GM23338 (cell line): ENCODE results near the gene MTCL1. TPM values are rescaled to one million over a fixed set of nuclear protein-coding genes. Genes with fewer than 3 reads are reported as not detected.

Experiments used
- ATAC-seq: fragments of 200-7000 bp; cut with Tn5 transposase; 3 replicates; pipeline ENCODE4 v1.9.1; 2020
- DNase-seq: peaks from one replicate; pipeline ENCODE4 v3.0.0-alpha.2; 2015; ENCODE audit warnings: low spot score
- H2AFZ ChIP-seq: fragments of 200-600 bp; sonication (generic); 2 replicates; pipeline ENCODE4 v1.8.0; 2016; ENCODE audit warnings: antibody characterized with exemption, mild to moderate bottlenecking, moderate library complexity
- H3F3A ChIP-seq: fragments of 200-600 bp; sonication (generic); replicated peaks from 2 replicates; pipeline ENCODE4 v1.8.0; 2017; ENCODE audit warnings: antibody characterized with exemption, mixed run types, low read depth
- H3K27ac ChIP-seq: fragments of 200-600 bp; sonication (generic); 2 replicates; pipeline ENCODE4 v1.6.1; 2016; ENCODE audit warnings: low read depth
- H3K27me3 ChIP-seq: fragments of 200-600 bp; sonication (generic); 2 replicates; pipeline ENCODE4 v1.8.0; 2016; ENCODE audit warnings: mild to moderate bottlenecking, mixed run types, moderate library complexity; ENCODE audit not compliant: insufficient read depth
- H3K36me3 ChIP-seq: fragments of 200-600 bp; sonication (generic); 2 replicates; pipeline ENCODE4 v1.8.0; 2016; ENCODE audit warnings: mild to moderate bottlenecking; ENCODE audit not compliant: insufficient read depth
- H3K4me1 ChIP-seq: fragments of 200-600 bp; sonication (generic); 2 replicates; pipeline ENCODE4 v1.8.0; 2016; ENCODE audit warnings: mild to moderate bottlenecking, moderate library complexity; ENCODE audit not compliant: insufficient read depth
- H3K4me2 ChIP-seq: fragments of 200-600 bp; sonication (generic); 2 replicates; pipeline ENCODE4 v1.7.1; 2017; ENCODE audit warnings: mixed run types
- H3K4me3 ChIP-seq: fragments of 200-600 bp; sonication (generic); 2 replicates; pipeline ENCODE4 v1.6.1; 2016; ENCODE audit warnings: mixed run types
- H3K79me2 ChIP-seq: fragments of 200-600 bp; sonication (generic); replicated peaks from 2 replicates; pipeline ENCODE4 v1.8.0; 2017; ENCODE audit warnings: mild to moderate bottlenecking; ENCODE audit not compliant: insufficient read depth
- H3K9me2 ChIP-seq: fragments of 200-600 bp; sonication (generic); 2 replicates; pipeline ENCODE4 v1.8.0; 2017; ENCODE audit not compliant: insufficient read depth
- H4K20me1 ChIP-seq: fragments of 200-600 bp; sonication (generic); replicated peaks from 2 replicates; pipeline ENCODE4 v1.8.0; 2017; ENCODE audit warnings: mild to moderate bottlenecking; ENCODE audit not compliant: insufficient read depth
- H3K27ac Mint-ChIP-seq: 2 replicates; pipeline ENCODE4 v1.8.0; 2020; ENCODE audit warnings: inconsistent platforms, mild to moderate bottlenecking, moderate library complexity, mixed read lengths
- H3K27me3 Mint-ChIP-seq: 3 replicates; pipeline ENCODE4 v1.8.0; 2022; ENCODE audit warnings: low read depth, mild to moderate bottlenecking, moderate library complexity, mixed read lengths, inconsistent platforms; ENCODE audit not compliant: insufficient read depth, poor library complexity
- H3K36me3 Mint-ChIP-seq: 3 replicates; pipeline ENCODE4 v1.8.0; 2021; ENCODE audit warnings: low read depth, mild to moderate bottlenecking, inconsistent platforms, moderate library complexity, mixed read lengths
- H3K4me1 Mint-ChIP-seq: 3 replicates; pipeline ENCODE4 v1.8.0; 2020; ENCODE audit warnings: mild to moderate bottlenecking, inconsistent platforms, mixed read lengths
- H3K4me3 Mint-ChIP-seq: 3 replicates; pipeline ENCODE4 v1.8.0; 2021; ENCODE audit warnings: moderate library complexity, mild to moderate bottlenecking, inconsistent platforms, mixed read lengths
- H3K9me3 Mint-ChIP-seq: 3 replicates; pipeline ENCODE4 v1.8.0; 2020; ENCODE audit warnings: moderate library complexity, mild to moderate bottlenecking, inconsistent platforms, mixed read lengths
- JUNB ChIP-seq: IDR thresholded peaks from one replicate; pipeline ENCODE4 v1.6.1; 2016; ENCODE audit warnings: antibody characterized with exemption; ENCODE audit not compliant: unreplicated experiment
- NANOG ChIP-seq: IDR thresholded peaks from 2 replicates; pipeline ENCODE4 v1.6.1; 2016; ENCODE audit warnings: antibody characterized with exemption, borderline replicate concordance
- POLR2AphosphoS5 ChIP-seq: IDR thresholded peaks from 2 replicates; pipeline ENCODE4 v1.6.1; 2016; ENCODE audit warnings: antibody characterized with exemption, low read depth
- ZNF331 ChIP-seq: fragments of 250-450 bp; sonication (Bioruptor Pico); IDR thresholded peaks from 2 replicates; pipeline ENCODE4 v1.5.0; 2020; ENCODE audit warnings: low read depth, mild to moderate bottlenecking, moderate library complexity
- polyA plus RNA-seq: library from polyadenylated mRNA; unstranded; fragments of >200 nt; fragmentation: Nextera tagmentation; extraction: Ambion mirVana; gene quantifications from 2 replicates; pipeline ENCODE4 v1.2.1, GENCODE V29; 2016
- total RNA-seq: library from RNA; depleted of rRNA; stranded (reverse); fragments of >200 nt; shearing (Covaris generic); gene quantifications from 2 replicates; pipeline ENCODE4 v1.2.3, GENCODE V29; 2014
- TF ChIP-seq, protein P1 (sequence below): fragments of 250-450 bp; sonication (Bioruptor Pico); IDR thresholded peaks from 2 replicates; pipeline ENCODE4 v1.5.0; 2020; ENCODE audit warnings: mild to moderate bottlenecking, moderate library complexity
- TF ChIP-seq, protein P2 (sequence below): IDR thresholded peaks from one replicate; pipeline ENCODE4 v1.6.1; 2018; ENCODE audit warnings: antibody characterized with exemption; ENCODE audit not compliant: unreplicated experiment

MTCL1 gene
- total and polyA plus RNA-seq, 2 experiments from 2014 or later: 14.4 to 45.0 TPM

DNA sequence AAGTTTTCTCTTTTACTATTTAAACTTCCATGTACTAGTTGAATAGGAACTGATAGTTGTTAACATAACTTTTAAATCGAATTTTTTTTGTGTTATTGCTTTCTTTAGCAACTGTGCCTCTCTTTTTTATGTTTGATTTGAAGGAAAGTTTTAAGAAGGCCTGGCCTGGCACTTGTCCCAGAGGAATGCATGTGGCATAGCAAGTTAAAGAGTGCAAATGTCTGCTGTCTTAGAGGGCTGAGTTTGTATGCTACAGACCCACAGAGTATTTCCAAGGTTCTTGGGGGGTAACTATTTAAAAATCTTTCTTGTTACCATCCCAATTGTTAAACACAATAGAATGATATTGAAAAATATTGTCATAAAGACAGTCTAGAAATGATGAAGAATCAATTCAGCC, 47.0 kb downstream of the MTCL1 start:
- Histone ChIP-seq H3K79me2 (peaks cover 27% of the 10 kb centered on the region; the same call in 1 of the 2 replicates), H3K4me3 (no peak overlapping the region), H2AFZ (no peak overlapping the region), H3K27me3 (no peaks in the 10 kb centered on the region), H3K4me1 (no peaks in the 10 kb centered on the region), H3K36me3 (peaks cover 7% of the 10 kb centered on the region; the same call in 1 of the 2 replicates), H3F3A (no peaks in the 10 kb centered on the region), H3K4me2 (no peak overlapping the region), H3K9me2 (no peaks in the 10 kb centered on the region), H3K27ac (no peak overlapping the region), H4K20me1 (no peaks in the 10 kb centered on the region; the same call in 1 of the 2 replicates)
- DNase-seq: no peak
- TF ChIP-seq NANOG (no peak), JUNB (no peak), ZNF331 (no peak), POLR2AphosphoS5 (no peak)
- TF ChIP-seq, protein P1, sequence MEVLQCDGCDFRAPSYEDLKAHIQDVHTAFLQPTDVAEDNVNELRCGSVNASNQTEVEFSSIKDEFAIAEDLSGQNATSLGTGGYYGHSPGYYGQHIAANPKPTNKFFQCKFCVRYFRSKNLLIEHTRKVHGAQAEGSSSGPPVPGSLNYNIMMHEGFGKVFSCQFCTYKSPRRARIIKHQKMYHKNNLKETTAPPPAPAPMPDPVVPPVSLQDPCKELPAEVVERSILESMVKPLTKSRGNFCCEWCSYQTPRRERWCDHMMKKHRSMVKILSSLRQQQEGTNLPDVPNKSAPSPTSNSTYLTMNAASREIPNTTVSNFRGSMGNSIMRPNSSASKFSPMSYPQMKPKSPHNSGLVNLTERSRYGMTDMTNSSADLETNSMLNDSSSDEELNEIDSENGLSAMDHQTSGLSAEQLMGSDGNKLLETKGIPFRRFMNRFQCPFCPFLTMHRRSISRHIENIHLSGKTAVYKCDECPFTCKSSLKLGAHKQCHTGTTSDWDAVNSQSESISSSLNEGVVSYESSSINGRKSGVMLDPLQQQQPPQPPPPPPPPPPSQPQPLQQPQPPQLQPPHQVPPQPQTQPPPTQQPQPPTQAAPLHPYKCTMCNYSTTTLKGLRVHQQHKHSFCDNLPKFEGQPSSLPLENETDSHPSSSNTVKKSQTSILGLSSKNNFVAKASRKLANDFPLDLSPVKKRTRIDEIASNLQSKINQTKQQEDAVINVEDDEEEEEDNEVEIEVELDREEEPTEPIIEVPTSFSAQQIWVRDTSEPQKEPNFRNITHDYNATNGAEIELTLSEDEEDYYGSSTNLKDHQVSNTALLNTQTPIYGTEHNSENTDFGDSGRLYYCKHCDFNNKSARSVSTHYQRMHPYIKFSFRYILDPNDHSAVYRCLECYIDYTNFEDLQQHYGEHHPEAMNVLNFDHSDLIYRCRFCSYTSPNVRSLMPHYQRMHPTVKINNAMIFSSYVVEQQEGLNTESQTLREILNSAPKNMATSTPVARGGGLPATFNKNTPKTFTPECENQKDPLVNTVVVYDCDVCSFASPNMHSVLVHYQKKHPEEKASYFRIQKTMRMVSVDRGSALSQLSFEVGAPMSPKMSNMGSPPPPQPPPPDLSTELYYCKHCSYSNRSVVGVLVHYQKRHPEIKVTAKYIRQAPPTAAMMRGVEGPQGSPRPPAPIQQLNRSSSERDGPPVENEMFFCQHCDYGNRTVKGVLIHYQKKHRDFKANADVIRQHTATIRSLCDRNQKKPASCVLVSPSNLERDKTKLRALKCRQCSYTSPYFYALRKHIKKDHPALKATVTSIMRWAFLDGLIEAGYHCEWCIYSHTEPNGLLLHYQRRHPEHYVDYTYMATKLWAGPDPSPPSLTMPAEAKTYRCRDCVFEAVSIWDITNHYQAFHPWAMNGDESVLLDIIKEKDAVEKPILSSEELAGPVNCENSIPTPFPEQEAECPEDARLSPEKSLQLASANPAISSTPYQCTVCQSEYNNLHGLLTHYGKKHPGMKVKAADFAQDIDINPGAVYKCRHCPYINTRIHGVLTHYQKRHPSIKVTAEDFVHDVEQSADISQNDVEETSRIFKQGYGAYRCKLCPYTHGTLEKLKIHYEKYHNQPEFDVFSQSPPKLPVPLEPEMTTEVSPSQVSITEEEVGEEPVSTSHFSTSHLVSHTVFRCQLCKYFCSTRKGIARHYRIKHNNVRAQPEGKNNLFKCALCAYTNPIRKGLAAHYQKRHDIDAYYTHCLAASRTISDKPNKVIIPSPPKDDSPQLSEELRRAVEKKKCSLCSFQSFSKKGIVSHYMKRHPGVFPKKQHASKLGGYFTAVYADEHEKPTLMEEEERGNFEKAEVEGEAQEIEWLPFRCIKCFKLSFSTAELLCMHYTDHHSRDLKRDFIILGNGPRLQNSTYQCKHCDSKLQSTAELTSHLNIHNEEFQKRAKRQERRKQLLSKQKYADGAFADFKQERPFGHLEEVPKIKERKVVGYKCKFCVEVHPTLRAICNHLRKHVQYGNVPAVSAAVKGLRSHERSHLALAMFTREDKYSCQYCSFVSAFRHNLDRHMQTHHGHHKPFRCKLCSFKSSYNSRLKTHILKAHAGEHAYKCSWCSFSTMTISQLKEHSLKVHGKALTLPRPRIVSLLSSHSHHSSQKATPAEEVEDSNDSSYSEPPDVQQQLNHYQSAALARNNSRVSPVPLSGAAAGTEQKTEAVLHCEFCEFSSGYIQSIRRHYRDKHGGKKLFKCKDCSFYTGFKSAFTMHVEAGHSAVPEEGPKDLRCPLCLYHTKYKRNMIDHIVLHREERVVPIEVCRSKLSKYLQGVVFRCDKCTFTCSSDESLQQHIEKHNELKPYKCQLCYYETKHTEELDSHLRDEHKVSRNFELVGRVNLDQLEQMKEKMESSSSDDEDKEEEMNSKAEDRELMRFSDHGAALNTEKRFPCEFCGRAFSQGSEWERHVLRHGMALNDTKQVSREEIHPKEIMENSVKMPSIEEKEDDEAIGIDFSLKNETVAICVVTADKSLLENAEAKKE: no peak
- TF ChIP-seq, protein P2, sequence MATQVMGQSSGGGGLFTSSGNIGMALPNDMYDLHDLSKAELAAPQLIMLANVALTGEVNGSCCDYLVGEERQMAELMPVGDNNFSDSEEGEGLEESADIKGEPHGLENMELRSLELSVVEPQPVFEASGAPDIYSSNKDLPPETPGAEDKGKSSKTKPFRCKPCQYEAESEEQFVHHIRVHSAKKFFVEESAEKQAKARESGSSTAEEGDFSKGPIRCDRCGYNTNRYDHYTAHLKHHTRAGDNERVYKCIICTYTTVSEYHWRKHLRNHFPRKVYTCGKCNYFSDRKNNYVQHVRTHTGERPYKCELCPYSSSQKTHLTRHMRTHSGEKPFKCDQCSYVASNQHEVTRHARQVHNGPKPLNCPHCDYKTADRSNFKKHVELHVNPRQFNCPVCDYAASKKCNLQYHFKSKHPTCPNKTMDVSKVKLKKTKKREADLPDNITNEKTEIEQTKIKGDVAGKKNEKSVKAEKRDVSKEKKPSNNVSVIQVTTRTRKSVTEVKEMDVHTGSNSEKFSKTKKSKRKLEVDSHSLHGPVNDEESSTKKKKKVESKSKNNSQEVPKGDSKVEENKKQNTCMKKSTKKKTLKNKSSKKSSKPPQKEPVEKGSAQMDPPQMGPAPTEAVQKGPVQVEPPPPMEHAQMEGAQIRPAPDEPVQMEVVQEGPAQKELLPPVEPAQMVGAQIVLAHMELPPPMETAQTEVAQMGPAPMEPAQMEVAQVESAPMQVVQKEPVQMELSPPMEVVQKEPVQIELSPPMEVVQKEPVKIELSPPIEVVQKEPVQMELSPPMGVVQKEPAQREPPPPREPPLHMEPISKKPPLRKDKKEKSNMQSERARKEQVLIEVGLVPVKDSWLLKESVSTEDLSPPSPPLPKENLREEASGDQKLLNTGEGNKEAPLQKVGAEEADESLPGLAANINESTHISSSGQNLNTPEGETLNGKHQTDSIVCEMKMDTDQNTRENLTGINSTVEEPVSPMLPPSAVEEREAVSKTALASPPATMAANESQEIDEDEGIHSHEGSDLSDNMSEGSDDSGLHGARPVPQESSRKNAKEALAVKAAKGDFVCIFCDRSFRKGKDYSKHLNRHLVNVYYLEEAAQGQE: no peak
- Mint-ChIP-seq H3K36me3 (peaks cover 16% of the 10 kb centered on the region), H3K9me3 (no peaks in the 10 kb centered on the region), H3K4me1 (no peaks in the 10 kb centered on the region), H3K4me3 (no peak overlapping the region), H3K27ac (no peak overlapping the region), H3K27me3 (no peaks in the 10 kb centered on the region)
- ATAC-seq: no peak
